Chondrocyte (in vitro differentiated cells): ENCODE results near the gene WFDC10A. TPM values are rescaled to one million over a fixed set of nuclear protein-coding genes. Genes with fewer than 3 reads are reported as not detected.
"Not testable (repeated sequence)": the region's sequence is repeated elsewhere in the genome, so short reads cannot be mapped to it uniquely, and the experiment has no call there.

Source experiments
- DNase-seq: peaks from one replicate; pipeline ENCODE4 v3.0.0; 2021; ENCODE audit warnings: mixed read lengths, low spot score
- H3K27ac Mint-ChIP-seq: one replicate; pipeline ENCODE4 v1.8.0; 2021; ENCODE audit warnings: mild to moderate bottlenecking, moderate library complexity, mixed read lengths; ENCODE audit not compliant: unreplicated experiment
- H3K27me3 Mint-ChIP-seq: 2 replicates; pipeline ENCODE4 v1.8.0; 2021; ENCODE audit warnings: low read depth, mixed read lengths
- H3K36me3 Mint-ChIP-seq: 2 replicates; pipeline ENCODE4 v1.8.0; 2021; ENCODE audit warnings: low read depth, mixed read lengths
- H3K4me1 Mint-ChIP-seq: 2 replicates; pipeline ENCODE4 v1.8.0; 2021; ENCODE audit warnings: low read depth, mild to moderate bottlenecking, mixed read lengths
- H3K4me3 Mint-ChIP-seq: one replicate; pipeline ENCODE4 v1.8.0; 2021; ENCODE audit warnings: mild to moderate bottlenecking, moderate library complexity, mixed read lengths; ENCODE audit not compliant: unreplicated experiment
- H3K9me3 Mint-ChIP-seq: 2 replicates; pipeline ENCODE4 v1.8.0; 2021; ENCODE audit warnings: low read depth, mixed read lengths
- long read RNA-seq: library from polyadenylated mRNA; stranded (forward); transcript quantifications from one replicate; pipeline ENCODE4 v2.0.0, GENCODE V29; 2021
- total RNA-seq: library from RNA; stranded (reverse); gene quantifications from 3 replicates; pipeline ENCODE4 v1.2.1, GENCODE V29; 2021
- TF ChIP-seq, protein P1 (sequence below): fragments of 200-600 bp; sonication (generic); IDR thresholded peaks from 2 replicates; pipeline ENCODE4 v1.5.0; 2021; ENCODE audit warnings: antibody characterized with exemption, mild to moderate bottlenecking, moderate library complexity

The WFDC10A gene
- total RNA-seq = not detected in 3 replicates
- long read RNA-seq = 0 reads

DNA sequence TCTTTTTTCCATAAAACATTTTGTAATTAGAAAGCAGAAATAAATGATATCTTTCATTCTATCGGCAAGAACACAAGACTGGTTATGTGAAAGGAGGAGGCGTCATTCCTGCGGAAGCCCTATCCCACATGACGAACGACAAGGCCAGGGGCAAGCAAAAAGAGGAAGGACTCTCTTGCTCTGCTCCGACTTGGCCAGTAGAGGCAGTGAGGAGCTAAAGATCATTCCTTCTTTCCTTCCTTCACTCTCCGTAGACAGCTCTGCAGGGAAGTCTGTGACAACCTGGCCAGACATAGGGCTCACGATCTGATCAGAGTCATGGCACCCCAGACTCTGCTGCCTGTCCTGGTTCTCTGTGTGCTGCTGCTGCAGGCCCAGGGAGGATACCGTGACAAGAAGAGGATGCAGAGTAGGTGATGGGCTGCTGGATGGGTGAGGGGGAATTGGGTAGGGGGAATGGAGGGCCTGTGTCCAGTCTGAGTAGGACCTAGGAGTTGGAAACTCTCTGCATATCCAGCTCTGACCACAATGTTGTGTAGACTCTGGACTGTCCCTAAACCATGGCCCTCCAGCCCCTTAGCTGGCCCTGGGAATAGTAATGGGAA is at the start of gene WFDC10A:
WFDC10A (plus strand) TSS at position 244 of the 605 bp plus-strand sequence; CDS start at position 319, 75 bp downstream.
- H3K4me1 Mint-ChIP-seq = no peaks in the 10 kb centered on the region
- peaks cover 3% of the 10 kb centered on the region for H3K9me3 Mint-ChIP-seq
- H3K36me3 Mint-ChIP-seq = no peaks in the 10 kb centered on the region
- TF ChIP-seq, protein P1, sequence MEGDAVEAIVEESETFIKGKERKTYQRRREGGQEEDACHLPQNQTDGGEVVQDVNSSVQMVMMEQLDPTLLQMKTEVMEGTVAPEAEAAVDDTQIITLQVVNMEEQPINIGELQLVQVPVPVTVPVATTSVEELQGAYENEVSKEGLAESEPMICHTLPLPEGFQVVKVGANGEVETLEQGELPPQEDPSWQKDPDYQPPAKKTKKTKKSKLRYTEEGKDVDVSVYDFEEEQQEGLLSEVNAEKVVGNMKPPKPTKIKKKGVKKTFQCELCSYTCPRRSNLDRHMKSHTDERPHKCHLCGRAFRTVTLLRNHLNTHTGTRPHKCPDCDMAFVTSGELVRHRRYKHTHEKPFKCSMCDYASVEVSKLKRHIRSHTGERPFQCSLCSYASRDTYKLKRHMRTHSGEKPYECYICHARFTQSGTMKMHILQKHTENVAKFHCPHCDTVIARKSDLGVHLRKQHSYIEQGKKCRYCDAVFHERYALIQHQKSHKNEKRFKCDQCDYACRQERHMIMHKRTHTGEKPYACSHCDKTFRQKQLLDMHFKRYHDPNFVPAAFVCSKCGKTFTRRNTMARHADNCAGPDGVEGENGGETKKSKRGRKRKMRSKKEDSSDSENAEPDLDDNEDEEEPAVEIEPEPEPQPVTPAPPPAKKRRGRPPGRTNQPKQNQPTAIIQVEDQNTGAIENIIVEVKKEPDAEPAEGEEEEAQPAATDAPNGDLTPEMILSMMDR = peak; percentile 77
- no peak within 1 kb of the TSS for H3K4me3 Mint-ChIP-seq
- no peak for DNase-seq
- H3K27me3 Mint-ChIP-seq = peaks cover 25% of the 10 kb centered on the region
- H3K27ac Mint-ChIP-seq = no peak within 1 kb of the TSS

DNA sequence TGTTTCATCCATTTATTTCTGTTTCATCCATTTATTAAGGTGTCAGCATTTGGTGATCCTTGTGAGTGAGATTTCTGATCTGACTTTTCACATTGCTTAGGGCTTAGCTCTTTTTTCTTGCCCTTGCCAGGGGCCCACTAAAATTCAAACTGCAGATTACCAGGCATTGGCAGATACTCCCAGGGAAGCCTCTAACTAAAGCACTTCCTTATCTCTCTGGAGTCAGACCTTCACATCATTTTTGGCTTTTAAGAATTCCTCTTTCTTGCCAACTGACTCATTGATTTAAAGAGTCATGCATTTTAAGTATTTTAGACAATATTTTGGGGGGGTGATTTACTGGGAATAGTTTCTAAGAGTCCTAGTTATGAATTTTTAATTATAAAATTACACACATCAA is 47.8 kb upstream of the WFDC10A start:
- no peak for DNase-seq
- Mint-ChIP-seq H3K9me3 (no peaks in the 10 kb centered on the region), H3K4me1 (peaks cover 4% of the 10 kb centered on the region), H3K27ac (no peak overlapping the region), H3K36me3 (no peaks in the 10 kb centered on the region), H3K27me3 (peaks cover 26% of the 10 kb centered on the region), H3K4me3 (no peak overlapping the region)
- TF ChIP-seq, protein P1 = no peak

DNA sequence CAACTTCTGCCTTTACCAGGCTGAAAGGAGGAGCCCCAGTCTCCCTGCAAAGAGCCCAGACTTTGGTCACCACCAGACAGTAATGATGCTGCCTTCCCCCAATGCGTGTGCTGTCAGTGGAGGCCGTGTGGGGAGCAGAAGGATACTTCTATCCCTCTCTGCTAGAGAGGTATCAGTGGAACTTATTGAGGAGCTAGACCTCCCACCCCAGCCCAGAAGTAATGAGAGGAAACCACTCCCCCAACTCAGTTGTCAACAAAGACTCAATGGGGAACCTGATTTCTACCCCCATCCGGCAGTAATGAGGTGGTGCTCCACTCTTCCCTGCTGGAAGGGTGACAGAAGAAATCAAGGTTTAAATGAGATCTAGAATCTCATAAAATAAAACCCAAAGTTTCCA is 46.0 kb upstream of the WFDC10A start:
- no peak for DNase-seq
- peaks cover 26% of the 10 kb centered on the region for H3K27me3 Mint-ChIP-seq
- TF ChIP-seq, protein P1 = no peak
- H3K9me3 Mint-ChIP-seq = no peaks in the 10 kb centered on the region
- H3K4me3 Mint-ChIP-seq = no peak overlapping the region
- H3K36me3 Mint-ChIP-seq = no peaks in the 10 kb centered on the region
- no peak overlapping the region for H3K27ac Mint-ChIP-seq
- no peaks in the 10 kb centered on the region for H3K4me1 Mint-ChIP-seq

DNA sequence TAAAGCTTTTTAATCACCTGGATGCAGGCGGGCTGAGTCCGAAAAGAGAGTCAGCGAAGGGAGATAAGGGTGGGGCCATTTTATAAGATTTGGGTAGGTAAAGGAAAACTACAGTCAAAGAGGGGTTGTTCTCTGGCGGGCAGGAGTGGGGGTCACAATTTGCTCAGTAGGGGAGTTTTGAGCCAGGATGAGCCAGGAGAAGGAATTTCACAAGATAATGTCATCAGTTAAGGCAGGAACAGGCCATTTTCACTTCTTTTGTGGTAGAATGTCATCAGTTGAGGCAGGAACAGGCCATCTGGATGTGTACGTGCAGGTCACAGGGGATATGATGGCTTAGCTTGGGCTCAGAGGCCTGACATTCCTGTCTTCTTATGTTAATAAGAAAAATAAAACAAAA is 45.2 kb upstream of the WFDC10A start:
- not testable (repeated sequence) for H3K4me3 Mint-ChIP-seq, H3K36me3 Mint-ChIP-seq, H3K9me3 Mint-ChIP-seq, H3K4me1 Mint-ChIP-seq, H3K27ac Mint-ChIP-seq, DNase-seq
- peaks cover 29% of the 10 kb centered on the region for H3K27me3 Mint-ChIP-seq

DNA sequence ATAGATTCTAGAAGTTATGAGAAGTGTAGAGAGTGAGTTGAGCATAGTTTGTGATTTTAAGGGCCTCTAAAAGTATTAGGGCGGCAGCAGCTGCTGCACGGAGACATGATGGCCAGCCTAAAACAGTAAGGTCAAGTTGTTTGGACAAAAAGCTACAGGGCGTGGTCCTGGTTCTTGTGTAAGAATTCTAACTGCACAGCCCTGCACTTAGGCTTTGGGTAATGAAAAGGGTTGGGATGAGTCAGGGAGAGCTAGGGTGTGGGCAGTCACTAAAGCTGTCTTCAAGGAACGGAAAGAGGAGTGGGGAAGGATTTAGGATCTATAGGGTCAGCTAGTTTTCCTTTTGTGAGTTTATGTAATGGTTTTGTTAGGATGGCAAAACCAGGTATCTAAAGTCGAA is 43.6 kb upstream of the WFDC10A start:
- H3K36me3 Mint-ChIP-seq, H3K4me1 Mint-ChIP-seq, H3K27ac Mint-ChIP-seq, H3K4me3 Mint-ChIP-seq, H3K9me3 Mint-ChIP-seq, DNase-seq: not testable (repeated sequence)
- peaks cover 21% of the 10 kb centered on the region for H3K27me3 Mint-ChIP-seq

DNA sequence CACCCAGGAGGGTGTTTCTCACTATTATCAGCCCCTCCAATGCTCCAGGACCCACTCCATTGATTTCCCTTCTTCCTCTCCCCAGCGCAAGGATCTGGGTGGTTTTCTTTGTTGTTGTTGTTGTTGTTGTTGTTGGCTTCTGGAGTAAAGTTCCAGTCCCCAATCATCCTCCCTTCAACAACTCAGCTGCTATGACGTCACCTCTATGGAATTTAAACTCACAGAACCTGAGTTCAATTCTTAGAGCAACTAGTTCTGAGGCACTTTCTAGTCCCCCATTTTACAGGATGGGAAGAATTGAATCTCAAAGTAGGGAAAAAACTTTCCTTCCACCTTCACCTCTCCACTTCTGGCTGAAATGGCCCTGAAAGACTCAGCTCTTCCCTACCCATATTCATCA is 40.7 kb upstream of the WFDC10A start:
- Mint-ChIP-seq H3K27ac (no peak overlapping the region), H3K27me3 (peaks cover 12% of the 10 kb centered on the region), H3K4me3 (no peak overlapping the region), H3K9me3 (peaks cover 4% of the 10 kb centered on the region), H3K4me1 (no peaks in the 10 kb centered on the region), H3K36me3 (peaks cover 3% of the 10 kb centered on the region)
- TF ChIP-seq, protein P1 = no peak
- DNase-seq = no peak
